H54 (cell line): Measurements from ENCODE around the gene MINPP1.
A peak's percentile ranks its signal among the peaks of the same experiment; 100 is the strongest.

Experiments
- DNase-seq: peaks from one replicate; pipeline ENCODE4 v3.0.0; 2011; ENCODE audit warnings: low spot score, mixed read lengths; ENCODE audit not compliant: insufficient read length
- FAIRE-seq: peaks from 3 replicates; lab custom pipeline; 2011; peaks lifted over from hg19 to GRCh38; lab: Jason Lieb, UNC
- POLR2A ChIP-seq: IDR thresholded peaks from 2 replicates; pipeline ENCODE4 v1.6.1; 2011; ENCODE audit warnings: low read depth, mild to moderate bottlenecking, low read length

Gene MINPP1

GRCh38 chr10:87538092-87539015, 33.7 kb downstream of the MINPP1 start:
- TF ChIP-seq POLR2A, result no peak
- no peak for DNase-seq
- peak; percentile 95 for FAIRE-seq

- FAIRE-seq, result peak; percentile 60
- DNase-seq, result no peak
These were observed 36.4 kb downstream of the MINPP1 start for GRCh38 chr10:87541114-87541513.

GRCh38 chr10:87544721-87545120, 40.0 kb downstream of the MINPP1 start:
- TF ChIP-seq POLR2A, result no peak
- FAIRE-seq, result no peak
- DNase-seq, result no peak

More at GRCh38 chr10:87541114-87541513, 36.4 kb downstream of the MINPP1 start:
- TF ChIP-seq POLR2A, result no peak

GRCh38 chr10:87545783-87546182, 41.1 kb downstream of the MINPP1 start:
- no peak for DNase-seq
- no peak for TF ChIP-seq POLR2A
- FAIRE-seq, result no peak

- DNase-seq (no peak), FAIRE-seq (peak; percentile 61)
- no peak for TF ChIP-seq POLR2A
These were observed 41.5 kb downstream of the MINPP1 start for GRCh38 chr10:87546210-87546609.

GRCh38 chr10:87546971-87547413, 42.3 kb downstream of the MINPP1 start:
- peak; percentile 48 for FAIRE-seq
- DNase-seq, result no peak
- no peak for TF ChIP-seq POLR2A

- DNase-seq (peak; percentile 33), FAIRE-seq (peak; percentile 99)
- TF ChIP-seq POLR2A, result no peak
These were observed 43.1 kb downstream of the MINPP1 start for GRCh38 chr10:87547734-87548311.

- DNase-seq (no peak), FAIRE-seq (peak; percentile 33)
- TF ChIP-seq POLR2A, result no peak
These were observed 46.0 kb downstream of the MINPP1 start for GRCh38 chr10:87550741-87551140.

- FAIRE-seq (no peak), DNase-seq (no peak)
- TF ChIP-seq POLR2A, result no peak
These were observed 46.6 kb downstream of the MINPP1 start for GRCh38 chr10:87551326-87551725.

- no peak for DNase-seq
- FAIRE-seq, result peak; percentile 87
- TF ChIP-seq POLR2A, result no peak
These were observed 47.7 kb downstream of the MINPP1 start for GRCh38 chr10:87552248-87552929.

GRCh38 chr10:87557409-87557808, 52.7 kb downstream of the MINPP1 start:
- DNase-seq (no peak), FAIRE-seq (no peak)
- no peak for TF ChIP-seq POLR2A

GRCh38 chr10:87558333-87558732, 53.6 kb downstream of the MINPP1 start:
- DNase-seq, result no peak
- FAIRE-seq, result no peak
- TF ChIP-seq POLR2A, result no peak

- no peak for TF ChIP-seq POLR2A
- DNase-seq (no peak), FAIRE-seq (no peak)
These were observed 54.7 kb downstream of the MINPP1 start for GRCh38 chr10:87559392-87559791.
